Measurements from ENCODE around the gene NRG2. TPM values are rescaled to one million over a fixed set of nuclear protein-coding genes. Genes with fewer than 3 reads are reported as not detected.

The NRG2 gene
- total and polyA plus RNA-seq, 2 of the 8 experiments (the other 6 are each of a cell fraction or from before 2014, with no cell fraction given) = 0.27 to 0.54 TPM

DNA sequence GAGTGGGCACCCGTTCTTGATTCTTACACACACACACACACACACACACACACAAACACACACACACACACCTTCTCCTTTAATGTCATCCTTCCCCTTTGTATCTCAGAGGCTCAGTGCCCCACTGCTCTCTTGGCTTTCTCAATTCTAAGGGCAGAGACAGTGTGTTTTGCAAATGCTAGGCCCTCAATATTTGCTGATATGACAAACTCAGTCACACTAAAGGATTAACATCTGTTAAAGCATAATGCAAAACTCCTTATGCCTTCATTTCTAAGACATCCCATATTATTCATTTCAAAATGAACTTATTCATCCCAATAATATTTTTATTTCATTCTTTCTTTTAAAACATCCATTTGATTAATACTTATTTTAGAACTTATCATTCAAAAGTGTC lies 8.9 kb upstream of the NRG2 start:
- CTCF ChIA-PET (ENCODE audit: partially characterized antibody) = no interaction called here
- no peak overlapping the region for H2BK20ac ChIP-seq (ENCODE audit: low read length)
- no peak overlapping the region for H4K5ac ChIP-seq (ENCODE audit: insufficient read length, low read depth, low read length)
- no peaks in the 10 kb centered on the region; a peak in 3 of 7 replicates for H3K27me3 ChIP-seq (replicated peaks in 1 of 4; ENCODE audit: control insufficient read depth in 3 of 4, extremely low read depth in 1 of 4, insufficient read depth in 3 of 4, low read length in 3 of 4)
- TF ChIP-seq SIRT6 (IDR thresholded peaks at IDR 0.05; ENCODE audit: low read length) (no peak), SP4 (IDR thresholded peaks at IDR 0.05; ENCODE audit: low read length) (no peak), JUND (IDR thresholded peaks at IDR 0.05; ENCODE audit: low read length) (no peak), TBP (IDR thresholded peaks at IDR 0.05; ENCODE audit: low read depth, low read length) (no peak), SRF (IDR thresholded peaks at IDR 0.05; ENCODE audit: low read depth, low read length) (no peak), CHD2 (IDR thresholded peaks at IDR 0.05; ENCODE audit: low read length) (no peak)
- TF ChIP-seq, protein P1, sequence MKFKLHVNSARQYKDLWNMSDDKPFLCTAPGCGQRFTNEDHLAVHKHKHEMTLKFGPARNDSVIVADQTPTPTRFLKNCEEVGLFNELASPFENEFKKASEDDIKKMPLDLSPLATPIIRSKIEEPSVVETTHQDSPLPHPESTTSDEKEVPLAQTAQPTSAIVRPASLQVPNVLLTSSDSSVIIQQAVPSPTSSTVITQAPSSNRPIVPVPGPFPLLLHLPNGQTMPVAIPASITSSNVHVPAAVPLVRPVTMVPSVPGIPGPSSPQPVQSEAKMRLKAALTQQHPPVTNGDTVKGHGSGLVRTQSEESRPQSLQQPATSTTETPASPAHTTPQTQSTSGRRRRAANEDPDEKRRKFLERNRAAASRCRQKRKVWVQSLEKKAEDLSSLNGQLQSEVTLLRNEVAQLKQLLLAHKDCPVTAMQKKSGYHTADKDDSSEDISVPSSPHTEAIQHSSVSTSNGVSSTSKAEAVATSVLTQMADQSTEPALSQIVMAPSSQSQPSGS (IDR thresholded peaks at IDR 0.05; ENCODE audit: low read length) = no peak
- DNase-seq (ENCODE audit: low read depth in 1 of 2, low spot score in 2 of 2) (no peak), FAIRE-seq (no peak)
- no peaks in the 10 kb centered on the region for H3K36me3 ChIP-seq (ENCODE audit: control insufficient read depth in 2 of 4, insufficient read depth in 4 of 4, low read length in 3 of 4)
- no peak overlapping the region for H2BK120ac ChIP-seq (replicated peaks; ENCODE audit: low read depth, low read length)
- POLR2A ChIA-PET (ENCODE audit: partially characterized antibody) = no interaction called here
- H4K8ac ChIP-seq (ENCODE audit: extremely low read depth, insufficient read depth, low read length) = no peak overlapping the region
- no peak overlapping the region for H3K4me3 ChIP-seq (ENCODE audit: extremely low read depth in 1 of 4, insufficient read depth in 2 of 4, low read depth in 3 of 4, low read length in 4 of 4)
- H3K79me1 ChIP-seq (ENCODE audit: low read depth, low read length) = no peaks in the 10 kb centered on the region
- H3K56ac ChIP-seq (replicated peaks; ENCODE audit: insufficient read length, low read depth, low read length) = no peak overlapping the region
- no peaks in the 10 kb centered on the region for H3K79me2 ChIP-seq (ENCODE audit: control insufficient read depth in 1 of 2, insufficient read depth in 2 of 2, low read length in 2 of 2)
- WGBS, 2 experiments (ENCODE audit: extremely low coverage in 1 of 2, insufficient coverage in 1 of 2, insufficient read length in 1 of 2, insufficient replicate concordance in 2 of 2, low coverage in 1 of 2, low lambda C conversion rate in 2 of 2, missing lambda C conversion rate in 1 of 2) = 83% methylated on average over 1 of the region's 1 CpG; no CpG with 5 or more reads in 1 of the 2 experiments
- no peak overlapping the region for H2AFZ ChIP-seq (ENCODE audit: low read length)
- no peaks in the 10 kb centered on the region for H3K4me1 ChIP-seq (replicated peaks in 1 of 4; ENCODE audit: control insufficient read depth in 3 of 4, insufficient read depth in 4 of 4, low read length in 3 of 4)
- no peak overlapping the region for H3K18ac ChIP-seq (ENCODE audit: extremely low read depth, low read length)
- no peaks in the 10 kb centered on the region for H3K9me3 ChIP-seq (ENCODE audit: insufficient read depth in 2 of 2, low read depth in 1 of 2, low read length in 1 of 2)
- H3K14ac ChIP-seq (ENCODE audit: insufficient read length) = no peak overlapping the region
- H3K4me2 ChIP-seq (ENCODE audit: insufficient read depth in 1 of 2, low read depth in 2 of 2, low read length in 2 of 2) = no peak overlapping the region
- H4K20me1 ChIP-seq (replicated peaks in 1 of 2; ENCODE audit: control insufficient read depth in 1 of 2, insufficient read depth in 2 of 2, low read length in 2 of 2) = no peaks in the 10 kb centered on the region
- no peak overlapping the region for H2BK5ac ChIP-seq (ENCODE audit: low read depth, low read length)
- H3K4ac ChIP-seq (replicated peaks; ENCODE audit: insufficient read length, low read depth, low read length) = no peak overlapping the region
- no peaks in the 10 kb centered on the region; the same call in 1 of the 2 replicates for H3K23me2 ChIP-seq (ENCODE audit: low read depth, low read length)
- H3K23ac ChIP-seq (ENCODE audit: insufficient read length) = no peak overlapping the region
- H2BK15ac ChIP-seq (ENCODE audit: low read length) = no peak overlapping the region
- H2BK12ac ChIP-seq (ENCODE audit: low read depth, low read length) = no peak overlapping the region
- H2AK5ac ChIP-seq (ENCODE audit: low read depth, low read length) = no peak overlapping the region
- no peak overlapping the region for H4K91ac ChIP-seq (replicated peaks; ENCODE audit: insufficient read length, low read length)
- no peak overlapping the region for H3K9ac ChIP-seq (replicated peaks in 1 of 4; ENCODE audit: extremely low read depth in 1 of 4, low read depth in 3 of 4, low read length in 3 of 4)
- H3K27ac ChIP-seq (ENCODE audit: low read depth, low read length) = no peak overlapping the region

All from H1 (cell line).